ENCODE results near the gene CIAO1.

CIAO1 gene

GRCh38 chr2:96308248-96308647 is 42.2 kb downstream of the CIAO1 start:
- Mint-ChIP-seq H3K4me3 (no peak overlapping the region), H3K36me3 (ENCODE audit: low read depth) (peaks cover 17% of the 10 kb centered on the region), H3K27me3 (ENCODE audit: low read depth) (peaks cover 5% of the 10 kb centered on the region), H3K4me1 (peaks cover 29% of the 10 kb centered on the region), H3K9me3 (no peaks in the 10 kb centered on the region), H3K27ac (no peak overlapping the region)
- TF ChIP-seq, protein P1, sequence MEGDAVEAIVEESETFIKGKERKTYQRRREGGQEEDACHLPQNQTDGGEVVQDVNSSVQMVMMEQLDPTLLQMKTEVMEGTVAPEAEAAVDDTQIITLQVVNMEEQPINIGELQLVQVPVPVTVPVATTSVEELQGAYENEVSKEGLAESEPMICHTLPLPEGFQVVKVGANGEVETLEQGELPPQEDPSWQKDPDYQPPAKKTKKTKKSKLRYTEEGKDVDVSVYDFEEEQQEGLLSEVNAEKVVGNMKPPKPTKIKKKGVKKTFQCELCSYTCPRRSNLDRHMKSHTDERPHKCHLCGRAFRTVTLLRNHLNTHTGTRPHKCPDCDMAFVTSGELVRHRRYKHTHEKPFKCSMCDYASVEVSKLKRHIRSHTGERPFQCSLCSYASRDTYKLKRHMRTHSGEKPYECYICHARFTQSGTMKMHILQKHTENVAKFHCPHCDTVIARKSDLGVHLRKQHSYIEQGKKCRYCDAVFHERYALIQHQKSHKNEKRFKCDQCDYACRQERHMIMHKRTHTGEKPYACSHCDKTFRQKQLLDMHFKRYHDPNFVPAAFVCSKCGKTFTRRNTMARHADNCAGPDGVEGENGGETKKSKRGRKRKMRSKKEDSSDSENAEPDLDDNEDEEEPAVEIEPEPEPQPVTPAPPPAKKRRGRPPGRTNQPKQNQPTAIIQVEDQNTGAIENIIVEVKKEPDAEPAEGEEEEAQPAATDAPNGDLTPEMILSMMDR (IDR thresholded peaks at IDR 0.05; ENCODE audit: unreplicated experiment in 3 of 3): no peak

DNA sequence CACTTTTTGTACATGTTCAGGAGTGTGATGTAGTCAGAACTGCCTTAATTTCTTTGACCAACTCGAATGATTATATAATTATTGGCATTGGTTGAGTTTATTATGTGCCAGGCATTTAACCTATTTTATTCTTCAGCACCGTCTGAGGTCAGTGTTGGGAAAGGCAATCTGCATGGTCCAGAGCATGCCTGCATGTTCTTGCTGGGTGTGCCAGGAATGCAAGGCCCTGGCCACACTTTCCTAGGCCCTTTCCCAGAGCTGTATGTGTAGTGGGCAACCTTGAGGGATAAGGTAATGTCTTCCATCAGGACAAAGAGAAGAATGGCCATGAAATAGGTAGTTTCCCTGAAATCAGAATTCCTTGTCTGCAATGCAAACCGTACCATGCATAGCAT is 49.0 kb downstream of the CIAO1 start:
- peaks cover 30% of the 10 kb centered on the region for H3K27me3 Mint-ChIP-seq (ENCODE audit: low read depth)
- H3K9me3 Mint-ChIP-seq: peaks cover 3% of the 10 kb centered on the region
- TF ChIP-seq, protein P1 (IDR thresholded peaks at IDR 0.05; ENCODE audit: unreplicated experiment in 3 of 3): no peak
- no peaks in the 10 kb centered on the region for H3K4me1 Mint-ChIP-seq
- no peaks in the 10 kb centered on the region for H3K36me3 Mint-ChIP-seq (ENCODE audit: low read depth)
- no peak overlapping the region for H3K27ac Mint-ChIP-seq
- H3K4me3 Mint-ChIP-seq: no peak overlapping the region

DNA sequence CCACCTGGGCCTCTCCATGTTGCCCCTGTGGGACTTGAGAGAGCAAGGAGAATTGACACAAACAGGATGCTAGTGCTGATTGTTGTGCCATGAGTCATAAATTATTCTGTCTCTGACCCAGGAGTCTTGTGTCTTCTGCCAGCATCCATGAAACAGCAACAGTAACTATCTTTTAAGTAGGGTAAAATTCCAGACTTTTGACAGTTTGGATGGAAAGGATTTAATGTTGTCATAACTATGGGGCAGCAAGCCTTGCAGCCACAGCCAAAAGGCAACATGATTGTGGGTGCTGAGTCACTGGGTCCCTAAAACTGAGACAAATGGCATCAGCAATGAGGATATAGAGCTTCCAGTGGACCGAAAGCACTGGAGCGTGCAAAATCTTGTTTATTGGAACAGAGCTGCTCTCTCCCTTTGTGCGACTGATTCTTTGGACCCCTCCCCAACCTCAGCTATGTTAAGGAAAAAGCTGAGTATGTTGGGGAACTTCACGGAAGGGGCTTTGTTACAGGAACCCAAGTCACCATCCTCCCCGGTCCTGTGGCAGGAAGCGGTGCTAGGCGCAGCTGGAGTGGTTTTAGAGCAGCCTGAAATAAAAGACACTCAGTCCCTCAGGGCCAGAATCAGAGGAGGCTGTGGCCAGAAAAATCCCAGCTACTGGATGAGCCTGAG is 49.5 kb downstream of the CIAO1 start:
- H3K4me1 Mint-ChIP-seq: no peaks in the 10 kb centered on the region
- TF ChIP-seq, protein P1 (IDR thresholded peaks at IDR 0.05; ENCODE audit: unreplicated experiment in 3 of 3): no peak
- H3K9me3 Mint-ChIP-seq: peaks cover 3% of the 10 kb centered on the region
- no peak overlapping the region for H3K27ac Mint-ChIP-seq
- peaks cover 32% of the 10 kb centered on the region for H3K27me3 Mint-ChIP-seq (ENCODE audit: low read depth)
- H3K36me3 Mint-ChIP-seq (ENCODE audit: low read depth): no peaks in the 10 kb centered on the region
- H3K4me3 Mint-ChIP-seq: no peak overlapping the region

- peaks cover 3% of the 10 kb centered on the region for H3K9me3 Mint-ChIP-seq
- no peak overlapping the region for H3K27ac Mint-ChIP-seq
- peaks cover 2% of the 10 kb centered on the region for H3K4me1 Mint-ChIP-seq
- no peaks in the 10 kb centered on the region for H3K36me3 Mint-ChIP-seq (ENCODE audit: low read depth)
- H3K4me3 Mint-ChIP-seq: no peak overlapping the region
- TF ChIP-seq, protein P1 (IDR thresholded peaks at IDR 0.05; ENCODE audit: unreplicated experiment in 3 of 3): no peak
- peaks cover 47% of the 10 kb centered on the region for H3K27me3 Mint-ChIP-seq (ENCODE audit: low read depth)
Measured at GRCh38 chr2:96316999-96317398, 51.0 kb downstream of the CIAO1 start.

DNA sequence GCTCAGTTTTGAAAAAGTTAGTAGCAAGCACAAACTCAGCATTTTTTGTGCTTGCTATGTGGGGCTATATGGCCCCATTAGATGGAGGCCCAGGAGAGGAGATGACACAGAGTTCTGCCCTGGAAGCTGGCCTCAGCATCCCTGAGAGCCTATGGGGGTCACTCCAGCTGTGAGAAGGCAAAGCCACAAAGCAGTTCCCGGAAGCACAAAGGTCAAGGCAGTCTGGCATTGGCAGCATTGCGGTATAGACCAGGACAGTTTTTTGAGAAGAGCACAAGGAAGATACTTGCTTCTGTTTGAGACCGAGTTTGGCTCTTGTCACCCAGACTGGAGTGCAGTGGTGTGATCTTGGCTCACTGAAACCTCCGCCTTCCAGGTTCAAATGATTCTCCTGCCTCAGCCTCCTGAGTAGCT is 51.6 kb downstream of the CIAO1 start:
- TF ChIP-seq, protein P1 (IDR thresholded peaks at IDR 0.05; ENCODE audit: unreplicated experiment in 3 of 3): no peak
- Mint-ChIP-seq H3K9me3 (peaks cover 3% of the 10 kb centered on the region), H3K27ac (no peak overlapping the region), H3K27me3 (ENCODE audit: low read depth) (peaks cover 53% of the 10 kb centered on the region), H3K36me3 (ENCODE audit: low read depth) (no peaks in the 10 kb centered on the region), H3K4me3 (no peak overlapping the region), H3K4me1 (peaks cover 4% of the 10 kb centered on the region)

DNA sequence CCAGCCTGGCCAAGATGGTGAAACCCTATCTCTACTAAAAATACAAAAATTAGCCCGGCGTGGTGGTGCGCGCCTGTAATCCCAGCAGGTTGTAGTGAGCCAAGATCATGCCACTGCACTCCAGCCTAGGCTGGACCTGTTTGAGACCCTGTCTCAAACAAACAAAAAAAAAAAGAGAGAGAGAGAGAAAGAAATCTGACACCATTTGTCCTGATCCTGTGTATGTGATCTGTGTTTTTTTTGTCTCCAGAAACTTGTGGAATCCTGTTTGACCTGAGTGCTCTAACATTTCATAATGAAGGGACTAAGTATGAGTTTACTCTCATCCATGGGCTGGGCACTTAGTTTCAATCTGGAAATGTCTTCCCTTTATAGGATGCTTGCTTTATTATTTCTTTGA is 52.7 kb downstream of the CIAO1 start:
- TF ChIP-seq, protein P1 (IDR thresholded peaks at IDR 0.05; ENCODE audit: unreplicated experiment in 3 of 3): no peak
- Mint-ChIP-seq H3K4me3 (no peak overlapping the region), H3K36me3 (ENCODE audit: low read depth) (no peaks in the 10 kb centered on the region), H3K9me3 (peaks cover 3% of the 10 kb centered on the region), H3K27me3 (ENCODE audit: low read depth) (peaks cover 62% of the 10 kb centered on the region), H3K4me1 (peaks cover 4% of the 10 kb centered on the region), H3K27ac (no peak overlapping the region)

Data from nephron (organoid).